ENCODE data around the gene RCAN2.
"Not testable (repeated sequence)": the region's sequence is repeated elsewhere in the genome, so short reads cannot be mapped to it uniquely, and the experiment has no call there.

Gene RCAN2

GRCh38 chr6:46381057-46381456 lies 110.2 kb downstream of the RCAN2 start:
- DNase-seq = no peak

GRCh38 chr6:46380152-46380807 lies 111.0 kb downstream of the RCAN2 start:
- no peak for DNase-seq

GRCh38 chr6:46378882-46379416 lies 112.3 kb downstream of the RCAN2 start:
- no peak for DNase-seq

GRCh38 chr6:46378161-46378881 lies 112.9 kb downstream of the RCAN2 start:
- no peak for DNase-seq

- no peak for DNase-seq
Observed at GRCh38 chr6:46377209-46377608, 114.0 kb downstream of the RCAN2 start.

GRCh38 chr6:46376562-46377061 lies 114.6 kb downstream of the RCAN2 start:
- no peak for DNase-seq

- DNase-seq = no peak
Observed at GRCh38 chr6:46370622-46371021, 120.6 kb downstream of the RCAN2 start.

- DNase-seq = no peak
Observed at GRCh38 chr6:46368169-46368536, 123.1 kb downstream of the RCAN2 start.

- DNase-seq = no peak
Observed at GRCh38 chr6:46367354-46368168, 123.7 kb downstream of the RCAN2 start.

- DNase-seq = no peak
Observed at GRCh38 chr6:46366190-46366900, 124.9 kb downstream of the RCAN2 start.

GRCh38 chr6:46357591-46357990 lies 133.7 kb downstream of the RCAN2 start:
- DNase-seq = no peak

- DNase-seq = no peak
Observed at GRCh38 chr6:46356543-46356942, 134.7 kb downstream of the RCAN2 start.

- no peak for DNase-seq
Observed at GRCh38 chr6:46353528-46353927, 137.7 kb downstream of the RCAN2 start.

GRCh38 chr6:46352541-46353268 lies 138.5 kb downstream of the RCAN2 start:
- DNase-seq = no peak

GRCh38 chr6:46350714-46351113 lies 140.5 kb downstream of the RCAN2 start:
- no peak for DNase-seq

- no peak for DNase-seq
Observed at GRCh38 chr6:46347669-46348068, 143.6 kb downstream of the RCAN2 start.

GRCh38 chr6:46340246-46340645 lies 151.0 kb downstream of the RCAN2 start:
- no peak for DNase-seq

GRCh38 chr6:46338131-46338530 lies 153.1 kb downstream of the RCAN2 start:
- no peak for DNase-seq

GRCh38 chr6:46334442-46334841 lies 156.8 kb downstream of the RCAN2 start:
- DNase-seq = no peak

- DNase-seq = no peak
Observed at GRCh38 chr6:46333481-46333880, 157.8 kb downstream of the RCAN2 start.

- not testable (repeated sequence) for DNase-seq
Observed at GRCh38 chr6:46332448-46332847, 158.8 kb downstream of the RCAN2 start.

GRCh38 chr6:46331461-46331860 lies 159.8 kb downstream of the RCAN2 start:
- DNase-seq = no peak

All from AML-193 (cell line).